K562 (cell line): ENCODE measurements around the gene EIF3K. TPM values are rescaled to one million over a fixed set of nuclear protein-coding genes. Genes with fewer than 3 reads are reported as not detected.

Experiments
- ARID1B ChIP-seq: fragments of 450-650 bp; IDR thresholded peaks from 2 replicates; pipeline ENCODE4 v1.6.1; 2016; ENCODE audit warnings: antibody characterized with exemption, mild to moderate bottlenecking, inconsistent platforms
- BHLHE40 ChIP-seq: IDR thresholded peaks from 2 replicates; pipeline ENCODE4 v1.6.1; 2011; ENCODE audit warnings: low read length, improper control_type of control experiment
- CREBBP ChIP-seq: IDR thresholded peaks from one replicate; pipeline ENCODE4 v1.6.1; 2012; ENCODE audit warnings: low read depth, mild to moderate bottlenecking, control low read depth, inconsistent platforms, low read length
- ETV5 ChIP-seq: sonication (generic); formaldehyde crosslinking; IDR thresholded peaks from 2 replicates; pipeline ENCODE4 v1.4.0; 2020; ENCODE audit warnings: low read depth, mild to moderate bottlenecking, missing genetic modification reagents
- NFE2 ChIP-seq: IDR thresholded peaks from 2 replicates; pipeline ENCODE4 v1.6.1; 2014; ENCODE audit warnings: antibody characterized with exemption, low read depth
- RAD51 ChIP-seq: fragments of 450-650 bp; IDR thresholded peaks from 2 replicates; pipeline ENCODE4 v1.7.1; 2016; ENCODE audit warnings: low read depth, mild to moderate bottlenecking, borderline replicate concordance
- TEAD1 ChIP-seq, 2 experiments: fragments of 450-650 bp in 1 of 2; sonication (generic) in 1 of 2; formaldehyde crosslinking; IDR thresholded peaks; 2 replicates each; pipeline versions ENCODE4 v1.4.0 to v1.8.0; 2020 to 2022; ENCODE audit warnings: mild to moderate bottlenecking in 2 of 2, missing genetic modification reagents in 1 of 2
- TOE1 ChIP-seq, 2 experiments: fragments of 450-650 bp in 1 of 2; sonication (generic) in 1 of 2; formaldehyde crosslinking in 1 of 2; IDR thresholded peaks; 2 replicates each; pipeline versions ENCODE4 v1.7.1 to v1.8.0; 2016 to 2022; ENCODE audit warnings: borderline replicate concordance in 2 of 2, mild to moderate bottlenecking in 2 of 2, antibody characterized with exemption in 1 of 2, inconsistent platforms in 1 of 2, low read depth in 1 of 2, missing genetic modification reagents in 1 of 2, moderate library complexity in 1 of 2
- ZNF12 ChIP-seq: sonication (generic); formaldehyde crosslinking; IDR thresholded peaks from 2 replicates; pipeline ENCODE4 v1.4.0; 2020; ENCODE audit warnings: mild to moderate bottlenecking, missing genetic modification reagents
- polyA plus RNA-seq, 8 experiments: library from polyadenylated mRNA; depleted of rRNA in 4 of 8; stranded (reverse) in 5 of 8; unstranded in 3 of 8; fragments of >200 nt; fragmentation: Nextera tagmentation in 2 of 8; fragmentation: Illumina TruSeq in 1 of 8; extraction: Ambion mirVana in 2 of 8; extraction: Trizol in 1 of 8; gene quantifications; 2 replicates each; pipeline versions ENCODE4 v1.2.1 to v1.2.3, GENCODE V29; 2011 to 2014; ENCODE audit warnings: inconsistent platforms in 1 of 8, missing spikeins in 1 of 8
- total RNA-seq, 7 experiments: library from RNA; depleted of rRNA in 6 of 7; stranded (reverse); fragments of >200 nt in 6 of 7; fragmentation: Illumina TruSeq in 2 of 7; extraction: Trizol in 2 of 7; gene quantifications; 2 replicates each; pipeline versions ENCODE4 v1.2.1 to v1.2.3, GENCODE V29; 2011 to 2021; ENCODE audit warnings: low replicate concordance in 1 of 7
- TF ChIP-seq, protein P1 (sequence below), 2 experiments: fragments of 450-650 bp; IDR thresholded peaks; 2 replicates each; pipeline ENCODE4 v1.6.1; 2016; ENCODE audit warnings: mild to moderate bottlenecking in 2 of 2, borderline replicate concordance in 1 of 2, low read depth in 1 of 2, moderate library complexity in 1 of 2
- TF ChIP-seq, protein P2 (sequence below), 3 experiments: fragments of 200-800 bp in 1 of 3; sonication (Bioruptor generic) in 1 of 3; sonication (generic) in 1 of 3; formaldehyde crosslinking in 1 of 3; IDR thresholded peaks; 2 replicates each; pipeline versions ENCODE4 v1.6.1 to v1.8.0; 2016 to 2022; ENCODE audit warnings: mild to moderate bottlenecking in 2 of 3, missing compliant biosample characterization in 2 of 3, missing genetic modification characterization in 2 of 3, missing genetic modification reagents in 1 of 3
- TF ChIP-seq, protein P3 (sequence below), 2 experiments: IDR thresholded peaks; 2 replicates each; pipeline ENCODE4 v1.6.1; 2012; ENCODE audit warnings: improper control_type of control experiment in 2 of 2, low read depth in 2 of 2, low read length in 2 of 2, borderline replicate concordance in 1 of 2

EIF3K gene
- total and polyA plus RNA-seq, 9 of the 15 experiments (the other 6 are each of a cell fraction or from before 2014, with no cell fraction given) = 387 to 1,827 (median 733) TPM

DNA sequence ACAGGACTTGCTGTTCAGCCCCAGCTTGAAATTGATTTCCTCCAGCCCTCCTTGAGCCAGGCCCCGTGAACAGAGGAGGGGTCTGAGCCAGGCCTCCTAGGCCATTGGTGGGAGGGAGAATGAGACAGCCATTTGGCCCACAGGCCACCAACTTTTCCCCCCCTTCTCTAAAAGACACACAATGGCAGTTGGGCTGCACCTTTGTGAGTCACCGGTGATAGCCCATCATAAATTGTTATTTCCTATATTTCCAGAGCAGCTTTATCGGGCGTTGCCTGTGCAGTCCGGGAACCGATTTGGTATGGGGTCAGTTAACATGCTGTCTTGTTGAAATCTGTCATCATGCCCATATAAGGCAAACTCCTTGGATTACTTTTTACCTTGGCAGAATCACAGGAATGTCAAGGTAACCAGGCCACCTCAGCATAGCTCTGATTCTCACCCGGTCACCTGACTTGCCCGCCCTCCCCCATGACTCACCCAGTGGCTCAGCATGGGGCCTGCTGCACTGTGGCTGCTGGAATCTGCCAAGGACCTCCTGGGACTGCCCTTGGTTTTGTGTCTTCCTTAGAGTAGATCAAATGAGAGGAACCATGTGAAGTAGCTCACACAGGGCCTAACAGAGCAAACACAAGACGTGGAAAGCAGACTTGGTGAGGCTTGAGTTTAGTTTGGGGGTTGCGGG is 64.5 kb downstream of the EIF3K start (continued):
- TF ChIP-seq, protein P1, sequence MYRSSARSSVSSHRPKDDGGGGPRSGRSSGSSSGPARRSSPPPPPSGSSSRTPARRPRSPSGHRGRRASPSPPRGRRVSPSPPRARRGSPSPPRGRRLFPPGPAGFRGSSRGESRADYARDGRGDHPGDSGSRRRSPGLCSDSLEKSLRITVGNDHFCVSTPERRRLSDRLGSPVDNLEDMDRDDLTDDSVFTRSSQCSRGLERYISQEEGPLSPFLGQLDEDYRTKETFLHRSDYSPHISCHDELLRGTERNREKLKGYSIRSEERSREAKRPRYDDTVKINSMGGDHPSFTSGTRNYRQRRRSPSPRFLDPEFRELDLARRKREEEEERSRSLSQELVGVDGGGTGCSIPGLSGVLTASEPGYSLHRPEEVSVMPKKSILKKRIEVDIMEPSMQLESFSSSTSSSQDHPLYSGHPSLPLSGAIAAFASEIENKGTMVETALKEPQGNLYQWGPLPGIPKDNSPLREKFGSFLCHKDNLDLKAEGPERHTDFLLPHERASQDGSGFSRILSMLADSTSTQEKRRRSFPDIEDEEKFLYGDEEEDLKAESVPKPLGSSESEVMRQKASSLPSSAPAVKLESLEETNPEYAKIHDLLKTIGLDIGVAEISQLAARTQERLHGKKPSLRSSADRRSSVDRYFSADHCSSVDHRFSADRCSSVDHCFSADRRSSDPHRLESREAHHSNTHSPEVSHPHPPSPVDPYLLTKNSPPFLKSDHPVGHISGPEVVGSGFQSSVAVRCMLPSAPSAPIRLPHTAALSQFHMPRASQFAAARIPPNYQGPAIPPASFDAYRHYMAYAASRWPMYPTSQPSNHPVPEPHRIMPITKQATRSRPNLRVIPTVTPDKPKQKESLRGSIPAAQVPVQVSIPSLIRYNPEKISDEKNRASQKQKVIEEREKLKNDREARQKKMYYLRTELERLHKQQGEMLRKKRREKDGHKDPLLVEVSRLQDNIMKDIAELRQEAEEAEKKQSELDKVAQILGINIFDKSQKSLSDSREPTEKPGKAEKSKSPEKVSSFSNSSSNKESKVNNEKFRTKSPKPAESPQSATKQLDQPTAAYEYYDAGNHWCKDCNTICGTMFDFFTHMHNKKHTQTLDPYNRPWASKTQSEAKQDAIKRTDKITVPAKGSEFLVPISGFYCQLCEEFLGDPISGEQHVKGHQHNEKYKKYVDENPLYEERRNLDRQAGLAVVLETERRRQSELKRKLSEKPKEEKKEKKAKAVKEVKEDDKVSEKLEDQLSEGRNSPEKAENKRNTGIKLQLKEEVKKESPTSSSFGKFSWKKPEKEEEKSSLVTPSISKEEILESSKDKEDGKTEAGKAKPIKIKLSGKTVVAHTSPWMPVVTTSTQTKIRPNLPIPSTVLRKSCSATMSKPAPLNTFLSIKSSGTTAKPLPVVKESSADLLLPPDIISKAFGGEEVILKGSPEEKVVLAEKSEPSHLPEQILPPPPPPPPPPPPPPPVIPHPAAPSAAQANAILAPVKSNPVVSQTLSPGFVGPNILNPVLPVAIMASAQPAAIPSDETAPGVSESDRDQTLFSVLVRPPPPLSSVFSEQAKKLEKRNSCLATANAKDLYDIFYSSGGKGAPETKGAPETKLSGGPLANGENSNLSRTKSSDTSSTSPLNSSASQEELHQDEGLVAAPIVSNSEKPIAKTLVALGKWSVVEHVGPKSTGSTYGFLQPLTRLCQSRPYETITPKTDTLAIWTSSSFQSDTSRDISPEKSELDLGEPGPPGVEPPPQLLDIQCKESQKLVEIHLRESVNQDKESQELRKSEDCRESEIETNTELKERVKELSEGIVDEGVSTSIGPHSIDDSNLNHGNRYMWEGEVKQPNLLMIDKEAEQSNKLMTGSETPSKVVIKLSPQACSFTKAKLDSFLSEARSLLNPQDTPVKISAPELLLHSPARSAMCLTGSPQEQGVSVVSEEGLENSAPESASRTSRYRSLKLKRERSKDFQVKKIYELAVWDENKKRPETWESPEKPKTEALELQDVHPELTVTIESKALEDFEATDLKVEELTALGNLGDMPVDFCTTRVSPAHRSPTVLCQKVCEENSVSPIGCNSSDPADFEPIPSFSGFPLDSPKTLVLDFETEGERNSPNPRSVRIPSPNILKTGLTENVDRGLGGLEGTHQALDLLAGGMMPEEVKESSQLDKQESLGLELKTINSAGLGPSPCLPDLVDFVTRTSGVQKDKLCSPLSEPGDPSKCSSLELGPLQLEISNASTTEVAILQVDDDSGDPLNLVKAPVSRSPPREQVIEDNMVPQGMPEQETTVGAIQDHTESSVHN (IDR thresholded peaks at IDR 0.05; ENCODE audit: borderline replicate concordance in 1 of 2, low read depth in 1 of 2) = peak in 1 of 2 experiments; percentile 40; a peak in 1 of 4 replicates
- TF ChIP-seq RAD51 = peak; percentile 89
- peak; percentile 53 for TF ChIP-seq NFE2
- TF ChIP-seq TEAD1 (CRISPR knock-in tag; IDR thresholded peaks at IDR 0.05) = peak; percentile 14 to 87; a peak in 2 of 4 replicates
- TF ChIP-seq BHLHE40 = peak; percentile 91
- TF ChIP-seq ZNF12 (CRISPR knock-in tag) = no peak
- 0 out of 2 replicates have a peak, but pooled peaks have one; percentile 25 for TF ChIP-seq ETV5 (CRISPR knock-in tag)
- peak; percentile 80 for TF ChIP-seq ARID1B
- TF ChIP-seq, protein P2, sequence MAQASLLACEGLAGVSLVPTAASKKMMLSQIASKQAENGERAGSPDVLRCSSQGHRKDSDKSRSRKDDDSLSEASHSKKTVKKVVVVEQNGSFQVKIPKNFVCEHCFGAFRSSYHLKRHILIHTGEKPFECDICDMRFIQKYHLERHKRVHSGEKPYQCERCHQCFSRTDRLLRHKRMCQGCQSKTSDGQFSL (CRISPR knock-in tag; IDR thresholded peaks at IDR 0.05) = peak; percentile 82
- TF ChIP-seq, protein P2 (tag; IDR thresholded peaks at IDR 0.05) = no peak; a peak in 1 of 4 replicates
- TF ChIP-seq, protein P3, sequence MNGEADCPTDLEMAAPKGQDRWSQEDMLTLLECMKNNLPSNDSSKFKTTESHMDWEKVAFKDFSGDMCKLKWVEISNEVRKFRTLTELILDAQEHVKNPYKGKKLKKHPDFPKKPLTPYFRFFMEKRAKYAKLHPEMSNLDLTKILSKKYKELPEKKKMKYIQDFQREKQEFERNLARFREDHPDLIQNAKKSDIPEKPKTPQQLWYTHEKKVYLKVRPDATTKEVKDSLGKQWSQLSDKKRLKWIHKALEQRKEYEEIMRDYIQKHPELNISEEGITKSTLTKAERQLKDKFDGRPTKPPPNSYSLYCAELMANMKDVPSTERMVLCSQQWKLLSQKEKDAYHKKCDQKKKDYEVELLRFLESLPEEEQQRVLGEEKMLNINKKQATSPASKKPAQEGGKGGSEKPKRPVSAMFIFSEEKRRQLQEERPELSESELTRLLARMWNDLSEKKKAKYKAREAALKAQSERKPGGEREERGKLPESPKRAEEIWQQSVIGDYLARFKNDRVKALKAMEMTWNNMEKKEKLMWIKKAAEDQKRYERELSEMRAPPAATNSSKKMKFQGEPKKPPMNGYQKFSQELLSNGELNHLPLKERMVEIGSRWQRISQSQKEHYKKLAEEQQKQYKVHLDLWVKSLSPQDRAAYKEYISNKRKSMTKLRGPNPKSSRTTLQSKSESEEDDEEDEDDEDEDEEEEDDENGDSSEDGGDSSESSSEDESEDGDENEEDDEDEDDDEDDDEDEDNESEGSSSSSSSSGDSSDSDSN (IDR thresholded peaks at IDR 0.05; ENCODE audit: borderline replicate concordance in 1 of 2, low read depth in 2 of 2, low read length in 2 of 2) = 0 out of 4 replicates have a peak, but pooled peaks of 1 of the 2 experiments have one; percentile 36
- no peak for TF ChIP-seq CREBBP
- peak; percentile 65; the same call in 1 of the 2 replicates for TF ChIP-seq TOE1 (IDR thresholded peaks at IDR 0.05; ENCODE audit: borderline replicate concordance)
- TF ChIP-seq TOE1 (CRISPR knock-in tag; IDR thresholded peaks at IDR 0.05; ENCODE audit: borderline replicate concordance, low read depth) = no peak
